Liver (tissue), 9 donors: ENCODE data around the gene MUC2. TPM values are rescaled to one million over a fixed set of nuclear protein-coding genes. Genes with fewer than 3 reads are reported as not detected.

Experiments used
- DNase-seq: peaks from one replicate; pipeline ENCODE4 v3.0.0-alpha.2; 2017; ENCODE audit warnings: low spot score
- H3K27ac ChIP-seq, 2 donors: one replicate each; pipeline ENCODE4 v1.7.0; 2013; ENCODE audit warnings: inconsistent platforms in 2 of 2, low read length in 2 of 2, control low read depth in 1 of 2, low read depth in 1 of 2, mild to moderate bottlenecking in 1 of 2
- H3K27me3 ChIP-seq, 4 donors: one replicate each; pipeline versions ENCODE4 v1.6.1 to v1.7.0; 2013; ENCODE audit warnings: low read length in 3 of 4, inconsistent platforms in 1 of 4, mild to moderate bottlenecking in 1 of 4, moderate library complexity in 1 of 4; ENCODE audit not compliant: control insufficient read depth in 4 of 4, insufficient read depth in 4 of 4
- H3K36me3 ChIP-seq, 4 donors: one replicate each; pipeline versions ENCODE4 v1.6.1 to v1.7.0; 2013; ENCODE audit warnings: low read length in 3 of 4, mild to moderate bottlenecking in 3 of 4, low read depth in 1 of 4, moderate library complexity in 1 of 4; ENCODE audit not compliant: control insufficient read depth in 4 of 4, insufficient read depth in 3 of 4
- H3K4me1 ChIP-seq, 4 donors: one replicate each; pipeline versions ENCODE4 v1.6.1 to v1.7.0; 2013; ENCODE audit warnings: low read length in 3 of 4, mild to moderate bottlenecking in 3 of 4, moderate library complexity in 1 of 4; ENCODE audit not compliant: control insufficient read depth in 4 of 4, insufficient read depth in 4 of 4
- H3K4me3 ChIP-seq, 3 donors: one replicate each; pipeline versions ENCODE4 v1.6.1 to v1.7.0; 2013; ENCODE audit warnings: low read length in 3 of 3, control low read depth in 1 of 3, low read depth in 1 of 3, mild to moderate bottlenecking in 1 of 3
- H3K9ac ChIP-seq, 2 donors: one replicate each; pipeline ENCODE4 v1.7.0; 2013; ENCODE audit warnings: low read length in 2 of 2, mild to moderate bottlenecking in 2 of 2, moderate library complexity in 2 of 2, control low read depth in 1 of 2, low read depth in 1 of 2
- H3K9me3 ChIP-seq, 4 donors: one replicate each; pipeline versions ENCODE4 v1.6.1 to v1.7.0; 2013; ENCODE audit warnings: low read length in 3 of 4; ENCODE audit not compliant: control insufficient read depth in 4 of 4
- ATF3 ChIP-seq: IDR thresholded peaks from 2 replicates; pipeline ENCODE4 v1.6.1; 2016; ENCODE audit warnings: antibody characterized with exemption
- CTCF ChIP-seq: fragments of 150-350 bp; IDR thresholded peaks from 2 replicates; pipeline ENCODE4 v1.5.1; 2017; ENCODE audit warnings: improper control_type of control experiment, low read depth, low read length; ENCODE audit not compliant: missing input control
- EGR1 ChIP-seq, 2 donors: IDR thresholded peaks; 2 replicates each; pipeline ENCODE4 v1.6.1; 2016 to 2018; ENCODE audit warnings: antibody characterized with exemption in 2 of 2, low read depth in 2 of 2
- FOXA1 ChIP-seq: IDR thresholded peaks from 2 replicates; pipeline ENCODE4 v1.6.1; 2016; ENCODE audit warnings: antibody characterized with exemption
- FOXA2 ChIP-seq: IDR thresholded peaks from 2 replicates; pipeline ENCODE4 v1.6.1; 2016; ENCODE audit warnings: antibody characterized with exemption
- GABPA ChIP-seq, 2 donors: IDR thresholded peaks in 1 of 2; conservative IDR thresholded peaks in 1 of 2; 2 replicates each; pipeline ENCODE4 v1.6.1; 2016; ENCODE audit warnings: antibody characterized with exemption in 2 of 2, mild to moderate bottlenecking in 1 of 2, moderate library complexity in 1 of 2
- HNF4A ChIP-seq, 2 donors: conservative IDR thresholded peaks; 2 replicates each; pipeline ENCODE4 v1.6.1; 2016; ENCODE audit warnings: antibody characterized with exemption in 2 of 2, mild to moderate bottlenecking in 2 of 2
- HNF4G ChIP-seq: IDR thresholded peaks from 2 replicates; pipeline ENCODE4 v1.6.1; 2016; ENCODE audit warnings: antibody characterized with exemption
- JUND ChIP-seq, 2 donors: IDR thresholded peaks; 2 replicates each; pipeline ENCODE4 v1.6.1; 2016; ENCODE audit warnings: antibody characterized with exemption in 2 of 2
- MAX ChIP-seq: IDR thresholded peaks from 2 replicates; pipeline ENCODE4 v1.6.1; 2016; ENCODE audit warnings: antibody characterized with exemption
- RAD21 ChIP-seq, 2 donors: IDR thresholded peaks; 2 replicates each; pipeline ENCODE4 v1.6.1; 2016; ENCODE audit warnings: antibody characterized with exemption in 2 of 2, mild to moderate bottlenecking in 2 of 2
- REST ChIP-seq: IDR thresholded peaks from 2 replicates; pipeline ENCODE4 v1.6.1; 2016; ENCODE audit warnings: antibody characterized with exemption, mild to moderate bottlenecking
- SP1 ChIP-seq: IDR thresholded peaks from 2 replicates; pipeline ENCODE4 v1.6.1; 2018; ENCODE audit warnings: antibody characterized with exemption, mild to moderate bottlenecking
- TAF1 ChIP-seq: conservative IDR thresholded peaks from 2 replicates; pipeline ENCODE4 v1.6.1; 2016; ENCODE audit warnings: antibody characterized with exemption, mild to moderate bottlenecking
- YY1 ChIP-seq: IDR thresholded peaks from 2 replicates; pipeline ENCODE4 v1.6.1; 2016; ENCODE audit warnings: antibody characterized with exemption, mild to moderate bottlenecking
- ZBTB33 ChIP-seq: IDR thresholded peaks from 2 replicates; pipeline ENCODE4 v1.6.1; 2016; ENCODE audit warnings: antibody characterized with exemption
- WGBS: extraction: QIAGEN DNeasy Blood & Tissue Kit; methylation state at CpG from one replicate; pipeline ENCODE4 v1.1.7; 2013; 5-methylcytosine and 5-hydroxymethylcytosine counted together
- polyA plus RNA-seq, 2 donors: library from polyadenylated mRNA; stranded (reverse) in 1 of 2; unstranded in 1 of 2; fragments of 200-250 nt in 1 of 2; fragments of >200 nt in 1 of 2; fragmentation: Nextera tagmentation in 1 of 2; extraction: Ambion mirVana in 1 of 2; gene quantifications; one replicate each; pipeline versions ENCODE4 v1.2.1 to v1.2.3, GENCODE V29; 2013 to 2015
- total RNA-seq, 2 donors: library from RNA; depleted of rRNA; stranded (reverse); fragments of >200 nt; gene quantifications; one replicate each; pipeline ENCODE4 v1.2.3, GENCODE V29; 2014
- donor health status: healthy.
- donor health status: healthy.
- donor health status: healthy.
- donor health status: healthy.
- donor health status: healthy.

Gene MUC2
- total and polyA plus RNA-seq, 4 donors, result under 0.01 TPM; not detected in 3

- H3K4me3 ChIP-seq, result no peak overlapping the region
- H3K27ac ChIP-seq, result no peak overlapping the region
- peaks cover 0 to 5% (median 0%) of the 10 kb centered on the region in 4 donors for H3K27me3 ChIP-seq
- no peak for TF ChIP-seq FOXA2
- no peaks in the 10 kb centered on the region for H3K4me1 ChIP-seq
- H3K9me3 ChIP-seq, result no peaks in the 10 kb centered on the region
- H3K36me3 ChIP-seq, result no peaks in the 10 kb centered on the region
- H3K9ac ChIP-seq, result no peak overlapping the region
- 72% methylated on average over 25 of the region's 25 CpGs for WGBS
- DNase-seq, result no peak
Measured at GRCh38 chr11:1048375-1049070, 26.2 kb upstream of the MUC2 start.

- Histone ChIP-seq H3K4me1 (no peaks in the 10 kb centered on the region), H3K27ac (no peak overlapping the region), H3K9ac (no peak overlapping the region), H3K27me3 (peaks cover 0 to 5% (median 0%) of the 10 kb centered on the region in 4 donors), H3K36me3 (no peaks in the 10 kb centered on the region), H3K4me3 (no peak overlapping the region), H3K9me3 (no peaks in the 10 kb centered on the region)
- TF ChIP-seq HNF4G, result no peak
- TF ChIP-seq GABPA (IDR thresholded peaks at IDR 0.05 in 1 of 2, conservative IDR thresholded peaks at IDR 0.05 in 1 of 2), result no peak
- no peak for TF ChIP-seq YY1
- TF ChIP-seq RAD21 (IDR thresholded peaks at IDR 0.05), result no peak
- no peak for TF ChIP-seq EGR1 (IDR thresholded peaks at IDR 0.05; ENCODE audit: low read depth in 2 of 2)
- no peak for TF ChIP-seq ZBTB33
- no peak for TF ChIP-seq TAF1
- no peak for TF ChIP-seq CTCF
- TF ChIP-seq HNF4A (conservative IDR thresholded peaks at IDR 0.05), result no peak
- no peak for TF ChIP-seq REST
- no peak for TF ChIP-seq FOXA1
- TF ChIP-seq ATF3, result no peak
- no peak for TF ChIP-seq MAX
- no peak for TF ChIP-seq FOXA2
- TF ChIP-seq JUND (IDR thresholded peaks at IDR 0.05), result no peak
- TF ChIP-seq SP1, result no peak
- no peak for DNase-seq
- WGBS, result 71% methylated on average over 6 of the region's 6 CpGs
Measured at GRCh38 chr11:1049071-1049405, 25.6 kb upstream of the MUC2 start.
